SU-DHL-6 (cell line): ENCODE measurements around the gene DEF6.

Experiments
- H2AFZ ChIP-seq: fragments of 200-600 bp; sonication (generic); 2 replicates; pipeline ENCODE4 v1.6.1; 2014; ENCODE audit warnings: low read depth, mild to moderate bottlenecking, moderate library complexity, mixed read lengths, antibody characterized with exemption, low read length; ENCODE audit not compliant: severe bottlenecking
- H3F3A ChIP-seq: fragments of 200-600 bp; shearing (Covaris generic); 2 replicates; pipeline ENCODE4 v1.6.0; 2016; ENCODE audit warnings: antibody characterized with exemption, mild to moderate bottlenecking; ENCODE audit not compliant: insufficient read depth
- H3K27ac ChIP-seq: fragments of 200-600 bp; sonication (generic); 2 replicates; pipeline ENCODE4 v1.5.1; 2016; ENCODE audit warnings: low read depth, mild to moderate bottlenecking, low read length, moderate library complexity, mixed read lengths
- H3K27me3 ChIP-seq: fragments of 200-600 bp; sonication (generic), shearing (Covaris generic); 2 replicates; pipeline ENCODE4 v1.6.0; 2014; ENCODE audit warnings: mild to moderate bottlenecking, low read length
- H3K36me3 ChIP-seq: fragments of 200-600 bp; sonication (generic); 2 replicates; pipeline ENCODE4 v1.6.1; 2014; ENCODE audit warnings: mild to moderate bottlenecking, low read length, mixed read lengths
- H3K4me2 ChIP-seq: fragments of 300-600, 200-600 bp; shearing (Covaris generic), sonication (generic); 2 replicates; pipeline ENCODE4 v1.6.0; 2014; ENCODE audit warnings: low read length, low read depth, mild to moderate bottlenecking; ENCODE audit not compliant: poor library complexity, severe bottlenecking
- H3K4me3 ChIP-seq: fragments of 200-600 bp; sonication (generic); 2 replicates; pipeline ENCODE4 v1.5.1; 2014; ENCODE audit warnings: antibody characterized with exemption, low read length, mild to moderate bottlenecking, mixed read lengths; ENCODE audit not compliant: insufficient read depth, poor library complexity, severe bottlenecking
- H3K79me2 ChIP-seq: fragments of 200-600 bp; sonication (generic); 2 replicates; pipeline ENCODE4 v1.6.1; 2014; ENCODE audit warnings: mild to moderate bottlenecking, low read length, moderate library complexity; ENCODE audit not compliant: insufficient read depth
- H3K9ac ChIP-seq: fragments of 200-600 bp; sonication (generic); 2 replicates; pipeline ENCODE4 v1.7.0; 2014; ENCODE audit warnings: mild to moderate bottlenecking, low read length
- H3K9me2 ChIP-seq: fragments of 200-600 bp; sonication (generic); replicated peaks from 2 replicates; pipeline ENCODE4 v1.6.1; 2014; ENCODE audit warnings: low read length; ENCODE audit not compliant: insufficient read depth
- H3K9me3 ChIP-seq: fragments of 200-600 bp; sonication (generic); 2 replicates; pipeline ENCODE4 v1.6.1; 2014; ENCODE audit warnings: low read length, mixed read lengths; ENCODE audit not compliant: insufficient read depth
- H4K20me1 ChIP-seq: fragments of 200-600 bp; sonication (generic); 2 replicates; pipeline ENCODE4 v1.6.1; 2014; ENCODE audit warnings: low read depth, mild to moderate bottlenecking, antibody characterized with exemption, low read length, moderate library complexity, mixed read lengths
- EZH2phosphoT487 ChIP-seq: fragments of 200-600 bp; sonication (generic), shearing (Covaris generic); conservative IDR thresholded peaks from 2 replicates; pipeline ENCODE4 v1.6.1; 2018; ENCODE audit warnings: mild to moderate bottlenecking, antibody characterized with exemption, low read length, moderate library complexity, mixed read lengths
- TF ChIP-seq, protein P1 (sequence below): fragments of 200-600 bp; sonication (generic); IDR thresholded peaks from one replicate; pipeline ENCODE4 v1.5.1; 2017; ENCODE audit warnings: antibody characterized with exemption, mild to moderate bottlenecking, low read length, moderate library complexity; ENCODE audit not compliant: insufficient read depth, poor library complexity, severe bottlenecking

DEF6 gene

DNA sequence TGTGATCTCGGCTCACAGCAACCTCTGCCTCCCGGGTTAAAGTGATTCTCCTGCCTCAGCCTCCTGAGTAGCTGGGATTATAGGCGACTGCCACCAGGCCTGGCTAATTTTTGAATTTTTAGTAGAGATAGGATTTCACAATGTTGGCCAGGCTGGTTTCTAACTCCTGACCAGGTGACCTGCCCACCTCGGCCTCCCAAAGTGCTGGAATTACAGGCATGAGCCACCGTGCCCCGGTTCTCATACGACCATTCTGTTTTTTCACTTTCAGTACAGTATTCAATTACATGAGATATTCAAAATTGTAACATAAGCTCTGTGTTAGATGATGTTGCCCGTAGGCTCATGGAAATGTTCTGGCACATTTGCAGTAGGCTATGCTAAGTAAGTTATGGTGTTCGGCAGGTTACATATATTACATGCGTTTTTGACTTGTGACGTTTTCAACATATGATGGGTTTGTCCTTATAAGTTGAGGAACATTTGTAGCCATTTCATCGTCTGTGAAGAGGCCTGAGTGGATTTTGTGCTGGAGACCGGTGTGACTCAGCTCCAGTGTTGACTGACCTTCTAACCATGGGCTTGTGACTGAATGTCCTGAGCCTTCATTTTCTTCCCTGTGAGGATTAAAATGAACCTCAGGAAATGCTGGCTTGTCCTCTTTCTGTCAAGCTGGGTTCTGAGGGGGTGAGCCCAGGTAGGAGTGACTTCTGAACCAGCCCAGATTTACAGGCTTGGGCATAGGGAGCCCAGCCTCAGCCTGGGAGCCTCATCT lies 56.9 kb downstream of the DEF6 start:
- TF ChIP-seq EZH2phosphoT487, result no peak
- TF ChIP-seq, protein P1, sequence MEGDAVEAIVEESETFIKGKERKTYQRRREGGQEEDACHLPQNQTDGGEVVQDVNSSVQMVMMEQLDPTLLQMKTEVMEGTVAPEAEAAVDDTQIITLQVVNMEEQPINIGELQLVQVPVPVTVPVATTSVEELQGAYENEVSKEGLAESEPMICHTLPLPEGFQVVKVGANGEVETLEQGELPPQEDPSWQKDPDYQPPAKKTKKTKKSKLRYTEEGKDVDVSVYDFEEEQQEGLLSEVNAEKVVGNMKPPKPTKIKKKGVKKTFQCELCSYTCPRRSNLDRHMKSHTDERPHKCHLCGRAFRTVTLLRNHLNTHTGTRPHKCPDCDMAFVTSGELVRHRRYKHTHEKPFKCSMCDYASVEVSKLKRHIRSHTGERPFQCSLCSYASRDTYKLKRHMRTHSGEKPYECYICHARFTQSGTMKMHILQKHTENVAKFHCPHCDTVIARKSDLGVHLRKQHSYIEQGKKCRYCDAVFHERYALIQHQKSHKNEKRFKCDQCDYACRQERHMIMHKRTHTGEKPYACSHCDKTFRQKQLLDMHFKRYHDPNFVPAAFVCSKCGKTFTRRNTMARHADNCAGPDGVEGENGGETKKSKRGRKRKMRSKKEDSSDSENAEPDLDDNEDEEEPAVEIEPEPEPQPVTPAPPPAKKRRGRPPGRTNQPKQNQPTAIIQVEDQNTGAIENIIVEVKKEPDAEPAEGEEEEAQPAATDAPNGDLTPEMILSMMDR, result no peak
- no peak overlapping the region for H3K4me2 ChIP-seq
- H3K9me3 ChIP-seq, result no peaks in the 10 kb centered on the region
- H2AFZ ChIP-seq, result no peak overlapping the region
- H3F3A ChIP-seq, result no peaks in the 10 kb centered on the region
- H3K4me3 ChIP-seq, result no peak overlapping the region
- H3K36me3 ChIP-seq, result no peaks in the 10 kb centered on the region
- H3K27me3 ChIP-seq, result no peaks in the 10 kb centered on the region
- no peaks in the 10 kb centered on the region for H3K9me2 ChIP-seq
- no peak overlapping the region for H3K27ac ChIP-seq
- no peaks in the 10 kb centered on the region for H4K20me1 ChIP-seq
- H3K9ac ChIP-seq, result no peak overlapping the region
- H3K79me2 ChIP-seq, result no peaks in the 10 kb centered on the region

DNA sequence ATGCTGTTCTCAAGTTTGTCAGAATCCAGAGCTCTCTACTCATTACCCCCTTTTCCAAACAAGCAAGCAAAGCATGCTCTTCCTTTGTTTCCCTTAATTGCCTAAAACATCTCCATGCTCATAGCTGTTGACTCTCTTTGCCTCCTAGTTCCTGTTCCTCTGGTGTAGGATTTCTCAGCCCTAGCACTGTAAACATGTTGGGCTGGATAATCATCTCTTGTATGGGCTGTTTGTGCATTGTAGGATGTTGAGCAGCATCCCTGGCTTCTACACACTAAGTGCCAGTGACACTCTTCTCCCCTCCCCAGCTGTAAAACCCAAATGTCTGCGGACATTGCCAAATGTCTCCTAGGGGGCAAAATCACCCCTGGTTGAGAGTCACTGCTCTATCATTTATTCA lies 58.8 kb downstream of the DEF6 start:
- H3F3A ChIP-seq, result no peaks in the 10 kb centered on the region
- no peaks in the 10 kb centered on the region for H3K36me3 ChIP-seq
- H3K4me3 ChIP-seq, result no peak overlapping the region
- H3K9me3 ChIP-seq, result no peaks in the 10 kb centered on the region
- H3K27ac ChIP-seq, result no peak overlapping the region
- no peak overlapping the region for H2AFZ ChIP-seq
- H3K9me2 ChIP-seq, result no peaks in the 10 kb centered on the region
- H3K27me3 ChIP-seq, result no peaks in the 10 kb centered on the region
- no peak overlapping the region for H3K4me2 ChIP-seq
- no peak for TF ChIP-seq EZH2phosphoT487
- TF ChIP-seq, protein P1, result no peak
- H3K9ac ChIP-seq, result no peak overlapping the region
- no peaks in the 10 kb centered on the region for H4K20me1 ChIP-seq
- H3K79me2 ChIP-seq, result no peaks in the 10 kb centered on the region

DNA sequence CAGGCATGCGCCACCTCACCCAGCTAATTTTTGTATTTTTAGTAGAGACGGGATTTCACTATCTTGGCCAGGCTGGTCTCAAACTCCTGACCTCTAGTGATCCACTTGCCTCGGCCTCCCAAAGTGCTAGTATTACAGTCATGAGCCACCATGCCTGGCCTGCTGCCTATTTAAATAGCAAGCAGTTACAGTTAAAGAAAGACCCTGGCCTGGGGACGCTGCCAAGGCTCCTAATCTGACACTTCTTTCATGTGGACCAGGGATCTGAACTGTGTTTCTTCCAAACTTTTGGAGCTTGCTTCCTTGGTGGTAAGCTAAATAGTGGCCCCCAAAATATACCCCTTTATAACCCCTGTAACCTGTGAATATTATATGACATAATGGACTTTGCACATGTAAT lies 60.1 kb downstream of the DEF6 start:
- no peaks in the 10 kb centered on the region for H3K36me3 ChIP-seq
- H3K9me3 ChIP-seq, result no peaks in the 10 kb centered on the region
- no peaks in the 10 kb centered on the region for H3K79me2 ChIP-seq
- no peaks in the 10 kb centered on the region for H3K9me2 ChIP-seq
- no peak for TF ChIP-seq EZH2phosphoT487
- TF ChIP-seq, protein P1, result no peak
- no peak overlapping the region for H3K4me2 ChIP-seq
- no peak overlapping the region for H3K4me3 ChIP-seq
- H3K27me3 ChIP-seq, result no peaks in the 10 kb centered on the region
- H3K27ac ChIP-seq, result no peak overlapping the region
- H4K20me1 ChIP-seq, result no peaks in the 10 kb centered on the region
- no peaks in the 10 kb centered on the region for H3F3A ChIP-seq
- H3K9ac ChIP-seq, result no peak overlapping the region
- H2AFZ ChIP-seq, result no peak overlapping the region
